Endothelial cell of umbilical vein (primary cell): ENCODE measurements around the gene CYP2D6.

ENCODE experiments used
- EZH2 ChIP-seq: IDR thresholded peaks from 2 replicates; pipeline ENCODE4 v1.6.1; 2012; ENCODE audit warnings: borderline replicate concordance, low read depth, mild to moderate bottlenecking, moderate library complexity, low read length, inconsistent platforms; ENCODE audit not compliant: severe bottlenecking
- GATA2 ChIP-seq: IDR thresholded peaks from 2 replicates; pipeline ENCODE4 v1.7.0; 2011; ENCODE audit warnings: low read depth, mild to moderate bottlenecking, moderate library complexity, mixed read lengths, low read length; ENCODE audit not compliant: insufficient read length, insufficient read depth
- POLR2A ChIP-seq: IDR thresholded peaks from 2 replicates; pipeline ENCODE4 v1.6.1; 2012; ENCODE audit warnings: low read depth, mild to moderate bottlenecking, control low read depth, low read length
- POLR2AphosphoS5 ChIP-seq: IDR thresholded peaks from 2 replicates; pipeline ENCODE4 v1.6.1; 2012; ENCODE audit warnings: low read depth, mild to moderate bottlenecking, control low read depth, low read length, moderate library complexity; ENCODE audit not compliant: insufficient read depth
- TF ChIP-seq, protein P1 (sequence below), 2 donors: IDR thresholded peaks; 1 replicate in 1 of 2; 2 replicates in 1 of 2; pipeline ENCODE4 v1.5.1; 2011; ENCODE audit warnings: low read length in 2 of 2, mild to moderate bottlenecking in 2 of 2, moderate library complexity in 2 of 2, control low read depth in 1 of 2, inconsistent platforms in 1 of 2, low read depth in 1 of 2; ENCODE audit not compliant: insufficient read depth in 1 of 2; ENCODE audit errors: extremely low read depth in 1 of 2
- TF ChIP-seq, protein P2 (sequence below): IDR thresholded peaks from 2 replicates; pipeline ENCODE4 v1.6.1; 2011; ENCODE audit not compliant: insufficient read depth, insufficient read length

DNA sequence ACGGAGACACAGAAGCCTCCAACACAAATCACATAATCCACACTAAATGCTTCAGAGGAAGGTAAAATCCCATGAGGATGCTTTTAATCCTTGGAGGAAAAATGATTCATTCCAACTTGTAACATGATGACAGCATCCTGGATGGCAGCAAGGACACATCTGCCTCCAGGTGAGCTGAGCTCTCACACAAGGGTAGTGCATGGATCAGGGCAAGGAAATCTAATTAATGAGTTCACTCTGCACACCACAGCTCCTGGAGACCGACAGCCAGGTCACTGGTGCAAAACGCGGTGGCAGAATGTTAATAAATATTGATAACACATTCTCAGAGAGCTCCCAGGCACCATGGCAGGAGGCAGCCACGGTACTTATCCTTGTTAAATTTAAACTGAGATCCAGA, 40.3 kb upstream of the CYP2D6 start:
- no peak for TF ChIP-seq EZH2
- TF ChIP-seq, protein P1, sequence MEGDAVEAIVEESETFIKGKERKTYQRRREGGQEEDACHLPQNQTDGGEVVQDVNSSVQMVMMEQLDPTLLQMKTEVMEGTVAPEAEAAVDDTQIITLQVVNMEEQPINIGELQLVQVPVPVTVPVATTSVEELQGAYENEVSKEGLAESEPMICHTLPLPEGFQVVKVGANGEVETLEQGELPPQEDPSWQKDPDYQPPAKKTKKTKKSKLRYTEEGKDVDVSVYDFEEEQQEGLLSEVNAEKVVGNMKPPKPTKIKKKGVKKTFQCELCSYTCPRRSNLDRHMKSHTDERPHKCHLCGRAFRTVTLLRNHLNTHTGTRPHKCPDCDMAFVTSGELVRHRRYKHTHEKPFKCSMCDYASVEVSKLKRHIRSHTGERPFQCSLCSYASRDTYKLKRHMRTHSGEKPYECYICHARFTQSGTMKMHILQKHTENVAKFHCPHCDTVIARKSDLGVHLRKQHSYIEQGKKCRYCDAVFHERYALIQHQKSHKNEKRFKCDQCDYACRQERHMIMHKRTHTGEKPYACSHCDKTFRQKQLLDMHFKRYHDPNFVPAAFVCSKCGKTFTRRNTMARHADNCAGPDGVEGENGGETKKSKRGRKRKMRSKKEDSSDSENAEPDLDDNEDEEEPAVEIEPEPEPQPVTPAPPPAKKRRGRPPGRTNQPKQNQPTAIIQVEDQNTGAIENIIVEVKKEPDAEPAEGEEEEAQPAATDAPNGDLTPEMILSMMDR (IDR thresholded peaks at IDR 0.05; ENCODE audit: extremely low read depth in 1 of 2, insufficient read depth in 1 of 2, low read depth in 1 of 2, low read length in 2 of 2) = no peak
- TF ChIP-seq GATA2 = no peak
- no peak for TF ChIP-seq POLR2AphosphoS5
- TF ChIP-seq, protein P2, sequence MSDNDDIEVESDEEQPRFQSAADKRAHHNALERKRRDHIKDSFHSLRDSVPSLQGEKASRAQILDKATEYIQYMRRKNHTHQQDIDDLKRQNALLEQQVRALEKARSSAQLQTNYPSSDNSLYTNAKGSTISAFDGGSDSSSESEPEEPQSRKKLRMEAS = no peak
- no peak for TF ChIP-seq POLR2A
